PC-9 (cell line): ENCODE measurements around the gene ACACB. TPM values are rescaled to one million over a fixed set of nuclear protein-coding genes. Genes with fewer than 3 reads are reported as not detected.

Experiments
- BruUV-seq: library from RNA; stranded (reverse); fragments of 400-500 nt; replicated peaks from 2 replicates; lab custom pipeline; 2021; lab: Mats Ljungman, UMichigan
- CTCF ChIA-PET: fragments of 300-600 bp; sonication (Branson Sonifier 250); formaldehyde crosslinking; loops from one replicate; lab custom pipeline; 2022; ENCODE audit warnings: antibody characterized with exemption; lab: Charles Lee
- POLR2A ChIA-PET: fragments of 300-600 bp; sonication (Branson Sonifier 250); formaldehyde crosslinking; loops from one replicate; lab custom pipeline; 2022; ENCODE audit warnings: antibody characterized with exemption; ENCODE audit not compliant: unreplicated experiment; lab: Charles Lee
- DNase-seq, 2 experiments: peaks; one replicate each; pipeline versions ENCODE4 v3.0.0 to v3.0.0-alpha.2; 2015 to 2022; ENCODE audit warnings: mixed read lengths in 1 of 2
- H2AFZ ChIP-seq: fragments of 200-600 bp; sonication (generic); 2 replicates; pipeline ENCODE4 v1.8.1; 2017; ENCODE audit warnings: antibody characterized with exemption
- H3F3A ChIP-seq: fragments of 200-600 bp; sonication (generic); 2 replicates; pipeline ENCODE4 v1.8.1; 2017; ENCODE audit warnings: antibody characterized with exemption, mild to moderate bottlenecking, low read depth; ENCODE audit not compliant: insufficient read depth
- H3K27ac ChIP-seq: fragments of 200-600 bp; sonication (generic); 2 replicates; pipeline ENCODE4 v1.6.1; 2016; ENCODE audit warnings: mixed run types
- H3K27me3 ChIP-seq: fragments of 200-600 bp; sonication (generic); 2 replicates; pipeline ENCODE4 v1.6.1; 2016; ENCODE audit warnings: low read depth, mixed run types; ENCODE audit not compliant: insufficient read depth
- H3K36me3 ChIP-seq: fragments of 200-600 bp; sonication (generic); 2 replicates; pipeline ENCODE4 v1.6.1; 2016; ENCODE audit warnings: low read depth, mixed run types
- H3K4me1 ChIP-seq: fragments of 200-600 bp; sonication (generic); replicated peaks from 2 replicates; pipeline ENCODE4 v1.6.1; 2016; ENCODE audit warnings: mixed run types; ENCODE audit not compliant: insufficient read depth
- H3K4me2 ChIP-seq: fragments of 200-600 bp; sonication (generic); 2 replicates; pipeline ENCODE4 v1.6.1; 2017; ENCODE audit warnings: mixed run types
- H3K4me3 ChIP-seq: fragments of 200-600 bp; sonication (generic); 2 replicates; pipeline ENCODE4 v1.6.1; 2016; ENCODE audit warnings: mixed run types
- H3K79me2 ChIP-seq: fragments of 200-600 bp; sonication (generic); 2 replicates; pipeline ENCODE4 v1.6.1; 2017; ENCODE audit warnings: low read depth, mixed run types
- H3K9me2 ChIP-seq: fragments of 200-600 bp; sonication (generic); 2 replicates; pipeline ENCODE4 v1.8.1; 2017; ENCODE audit warnings: mild to moderate bottlenecking; ENCODE audit not compliant: insufficient read depth
- H3K9me3 ChIP-seq: fragments of 200-600 bp; sonication (generic); 2 replicates; pipeline ENCODE4 v1.8.1; 2016; ENCODE audit warnings: low read depth; ENCODE audit not compliant: insufficient read depth
- H4K20me1 ChIP-seq: fragments of 200-600 bp; sonication (generic); 2 replicates; pipeline ENCODE4 v1.8.1; 2017; ENCODE audit not compliant: insufficient read depth
- EZH2 ChIP-seq: fragments of 200-600 bp; sonication (generic); IDR thresholded peaks from 2 replicates; pipeline ENCODE4 v1.8.0; 2017; ENCODE audit warnings: antibody characterized with exemption, low read depth
- intact Hi-C: fragments of 100-400 bp; cut with micrococcal nuclease; formaldehyde crosslinking; loops from one replicate; pipeline ENCODE4 v1.10.0; 2022; ENCODE audit not compliant: unreplicated experiment
- total RNA-seq: library from RNA; stranded (reverse); gene quantifications from 2 replicates; pipeline ENCODE4 v1.2.3, GENCODE V29; 2021
- TF ChIP-seq, protein P1 (sequence below): fragments of 200-600 bp; sonication (generic); conservative IDR thresholded peaks from 2 replicates; pipeline ENCODE4 v1.6.1; 2017; ENCODE audit warnings: mixed run types, antibody characterized with exemption, mild to moderate bottlenecking, moderate library complexity

Gene ACACB
- total RNA-seq, 1 experiment from 2014 or later = 13.8 TPM

DNA sequence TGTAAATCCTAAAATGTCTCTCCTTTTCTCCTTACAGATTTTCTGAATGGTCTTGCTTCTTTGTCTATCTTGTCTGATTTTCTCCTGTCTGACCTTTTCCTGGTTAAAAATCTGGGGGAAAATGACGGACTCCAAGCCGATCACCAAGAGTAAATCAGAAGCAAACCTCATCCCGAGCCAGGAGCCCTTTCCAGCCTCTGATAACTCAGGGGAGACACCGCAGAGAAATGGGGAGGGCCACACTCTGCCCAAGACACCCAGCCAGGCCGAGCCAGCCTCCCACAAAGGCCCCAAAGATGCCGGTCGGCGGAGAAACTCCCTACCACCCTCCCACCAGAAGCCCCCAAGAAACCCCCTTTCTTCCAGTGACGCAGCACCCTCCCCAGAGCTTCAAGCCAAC lies 23.0 kb downstream of the ACACB start:
- intact Hi-C loops = no loop called here
- Histone ChIP-seq H3K79me2 (no peaks in the 10 kb centered on the region), H3K9me3 (no peaks in the 10 kb centered on the region), H3K4me2 (no peak overlapping the region), H4K20me1 (no peaks in the 10 kb centered on the region), H2AFZ (no peak overlapping the region), H3K27me3 (peaks cover 37% of the 10 kb centered on the region), H3K4me3 (no peak overlapping the region), H3K4me1 (no peaks in the 10 kb centered on the region), H3K27ac (no peak overlapping the region), H3K36me3 (no peaks in the 10 kb centered on the region), H3F3A (no peaks in the 10 kb centered on the region), H3K9me2 (no peaks in the 10 kb centered on the region)
- no TSS peak for BruUV-seq
- ChIA-PET POLR2A (no interaction called here), CTCF (no interaction called here)
- no peak for DNase-seq
- TF ChIP-seq EZH2 = no peak
- TF ChIP-seq, protein P1, sequence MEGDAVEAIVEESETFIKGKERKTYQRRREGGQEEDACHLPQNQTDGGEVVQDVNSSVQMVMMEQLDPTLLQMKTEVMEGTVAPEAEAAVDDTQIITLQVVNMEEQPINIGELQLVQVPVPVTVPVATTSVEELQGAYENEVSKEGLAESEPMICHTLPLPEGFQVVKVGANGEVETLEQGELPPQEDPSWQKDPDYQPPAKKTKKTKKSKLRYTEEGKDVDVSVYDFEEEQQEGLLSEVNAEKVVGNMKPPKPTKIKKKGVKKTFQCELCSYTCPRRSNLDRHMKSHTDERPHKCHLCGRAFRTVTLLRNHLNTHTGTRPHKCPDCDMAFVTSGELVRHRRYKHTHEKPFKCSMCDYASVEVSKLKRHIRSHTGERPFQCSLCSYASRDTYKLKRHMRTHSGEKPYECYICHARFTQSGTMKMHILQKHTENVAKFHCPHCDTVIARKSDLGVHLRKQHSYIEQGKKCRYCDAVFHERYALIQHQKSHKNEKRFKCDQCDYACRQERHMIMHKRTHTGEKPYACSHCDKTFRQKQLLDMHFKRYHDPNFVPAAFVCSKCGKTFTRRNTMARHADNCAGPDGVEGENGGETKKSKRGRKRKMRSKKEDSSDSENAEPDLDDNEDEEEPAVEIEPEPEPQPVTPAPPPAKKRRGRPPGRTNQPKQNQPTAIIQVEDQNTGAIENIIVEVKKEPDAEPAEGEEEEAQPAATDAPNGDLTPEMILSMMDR = no peak

DNA sequence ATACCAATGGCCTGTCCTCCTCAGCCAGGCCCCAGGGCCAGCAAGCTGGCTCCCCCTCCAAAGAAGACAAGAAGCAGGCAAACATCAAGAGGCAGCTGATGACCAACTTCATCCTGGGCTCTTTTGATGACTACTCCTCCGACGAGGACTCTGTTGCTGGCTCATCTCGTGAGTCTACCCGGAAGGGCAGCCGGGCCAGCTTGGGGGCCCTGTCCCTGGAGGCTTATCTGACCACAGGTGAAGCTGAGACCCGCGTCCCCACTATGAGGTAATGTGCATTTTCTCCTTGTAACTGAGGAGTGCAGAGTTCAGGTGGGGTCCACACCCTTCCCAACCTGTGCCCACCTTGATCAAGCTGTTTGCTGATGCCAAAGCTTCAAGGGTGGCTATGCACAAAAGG lies 23.4 kb downstream of the ACACB start:
- DNase-seq = no peak
- Histone ChIP-seq H3K4me3 (no peak overlapping the region), H3K4me2 (no peak overlapping the region), H3F3A (no peaks in the 10 kb centered on the region), H2AFZ (no peak overlapping the region), H3K9me2 (no peaks in the 10 kb centered on the region), H3K27me3 (peaks cover 32% of the 10 kb centered on the region), H3K27ac (no peak overlapping the region), H3K4me1 (no peaks in the 10 kb centered on the region), H3K9me3 (no peaks in the 10 kb centered on the region), H3K36me3 (no peaks in the 10 kb centered on the region), H4K20me1 (no peaks in the 10 kb centered on the region), H3K79me2 (no peaks in the 10 kb centered on the region)
- intact Hi-C loops = no loop called here
- POLR2A ChIA-PET = no interaction called here
- no TSS peak for BruUV-seq
- TF ChIP-seq EZH2 = no peak
- TF ChIP-seq, protein P1 = no peak
- CTCF ChIA-PET = no interaction called here

DNA sequence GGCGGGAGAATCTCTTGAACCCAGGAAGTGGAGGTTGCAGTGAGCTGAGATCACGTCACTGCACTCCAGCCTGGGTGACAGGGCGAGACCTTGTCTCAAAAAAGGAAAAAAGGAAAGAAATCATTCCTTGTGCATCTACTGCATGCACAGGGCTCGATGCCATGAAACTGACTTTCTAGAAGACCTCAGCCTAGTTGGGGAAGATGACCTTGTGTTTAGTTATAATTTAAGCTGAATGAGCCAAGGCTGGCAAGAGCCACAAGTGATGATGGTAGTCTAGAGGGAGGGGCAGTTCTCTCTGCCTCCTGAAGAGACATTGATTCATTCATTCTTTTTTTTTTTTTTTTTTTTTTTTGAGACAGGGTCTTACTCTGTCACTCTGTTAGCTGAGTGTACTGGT lies 24.2 kb downstream of the ACACB start:
- no peaks in the 10 kb centered on the region for H3K9me2 ChIP-seq
- peaks cover 31% of the 10 kb centered on the region for H3K27me3 ChIP-seq
- H2AFZ ChIP-seq = no peak overlapping the region
- no peaks in the 10 kb centered on the region for H3K79me2 ChIP-seq
- ChIA-PET POLR2A (no interaction called here), CTCF (interaction anchor here (0.5 kb wide), 1 partner anchor 15 kb away, joined by 6 read pairs; no protein-coding TSS in a partner anchor)
- no peaks in the 10 kb centered on the region for H3K36me3 ChIP-seq
- no TSS peak for BruUV-seq
- no peak overlapping the region for H3K4me3 ChIP-seq
- DNase-seq = no peak
- H3K27ac ChIP-seq = no peak overlapping the region
- TF ChIP-seq, protein P1 = no peak
- TF ChIP-seq EZH2 = no peak
- H3K4me2 ChIP-seq = no peak overlapping the region
- no peaks in the 10 kb centered on the region for H3K9me3 ChIP-seq
- H4K20me1 ChIP-seq = no peaks in the 10 kb centered on the region
- H3F3A ChIP-seq = no peaks in the 10 kb centered on the region
- intact Hi-C loops = no loop called here
- no peaks in the 10 kb centered on the region for H3K4me1 ChIP-seq
